Cardiac fibroblast (primary cell): Measurements from ENCODE around the gene NSRP1.

Source experiments
- DNase-seq, 2 donors: peaks; one replicate each; pipeline versions ENCODE4 v3.0.0 to v3.0.0-alpha.2; 2010; ENCODE audit warnings: low read depth in 2 of 2
- H3K4me3 ChIP-seq, 2 donors: replicated peaks in 1 of 2; 1 replicate in 1 of 2; 2 replicates in 1 of 2; pipeline ENCODE4 v1.5.1; 2011; ENCODE audit warnings: low read depth in 2 of 2, low read length in 2 of 2, mild to moderate bottlenecking in 2 of 2, moderate library complexity in 1 of 2
- CTCF ChIP-seq: IDR thresholded peaks from one replicate; pipeline ENCODE4 v1.5.1; 2011; ENCODE audit warnings: low read depth, mild to moderate bottlenecking, low read length, inconsistent platforms

Gene NSRP1

GRCh38 chr17:30101686-30102390 is 14.8 kb upstream of the NSRP1 start:
- peak; percentile 22 to 68 for DNase-seq
- TF ChIP-seq CTCF: no peak
- H3K4me3 ChIP-seq: no peak overlapping the region

DNA sequence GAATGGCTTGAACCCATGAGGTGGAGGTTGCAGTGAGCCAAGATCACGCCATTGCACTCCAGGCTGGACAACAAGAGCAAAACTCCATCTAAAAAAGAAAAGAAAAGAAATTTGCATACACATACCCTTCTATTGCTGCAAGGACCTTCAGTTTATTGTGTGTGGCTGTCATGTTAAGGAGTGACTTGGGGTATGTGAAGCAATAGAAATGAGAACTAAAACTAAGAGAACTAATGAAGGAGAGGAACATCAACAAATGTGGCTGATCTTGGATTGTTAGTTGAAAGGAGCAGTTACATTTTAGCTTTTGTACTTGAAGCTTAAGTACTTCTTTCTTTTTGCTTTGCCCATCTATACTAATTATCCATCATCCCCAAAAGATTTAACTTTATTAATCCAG is 12.7 kb upstream of the NSRP1 start:
- H3K4me3 ChIP-seq: no peak overlapping the region
- no peak for DNase-seq
- TF ChIP-seq CTCF: no peak

DNA sequence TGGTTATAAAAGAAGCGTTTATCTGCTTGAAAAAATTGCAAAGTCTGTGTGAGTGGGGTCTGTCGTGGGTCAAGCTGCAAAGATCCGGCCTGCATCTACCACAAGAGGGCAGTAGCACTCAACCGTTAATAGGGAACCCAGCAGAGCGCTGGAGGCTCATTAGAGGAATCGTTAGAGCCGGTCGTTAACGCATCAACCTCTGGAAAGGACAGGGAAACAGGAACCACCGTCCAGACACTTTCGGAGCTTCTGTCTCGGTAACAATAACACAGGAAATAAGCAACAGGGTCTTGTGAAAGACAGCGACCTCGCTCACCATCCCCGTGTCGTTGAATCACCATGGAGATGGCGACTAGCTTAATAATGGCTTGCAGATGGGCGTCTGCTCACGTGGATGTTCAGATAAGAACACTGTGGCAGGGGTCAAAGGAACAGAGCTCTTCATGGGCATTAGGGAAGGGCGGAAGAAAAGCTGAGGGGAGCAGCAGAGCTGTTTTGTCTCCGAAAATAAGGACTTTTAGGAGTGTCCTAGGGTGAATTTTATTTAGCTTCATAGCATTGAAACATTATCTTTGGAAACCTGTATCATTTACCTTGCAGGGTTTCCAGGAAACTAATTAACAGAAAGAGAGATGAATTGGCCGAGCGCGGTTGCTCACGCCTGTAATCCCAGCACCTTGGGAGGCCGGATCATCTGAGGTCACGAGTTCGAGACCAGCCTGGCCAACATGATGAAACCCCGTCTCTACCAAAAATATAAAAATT is 11.9 kb upstream of the NSRP1 start:
- TF ChIP-seq CTCF: peak; percentile 93
- H3K4me3 ChIP-seq: peak overlapping the region; percentile 45 to 50
- DNase-seq: peak; percentile 85 to 89

- H3K4me3 ChIP-seq: no peak overlapping the region
- no peak for DNase-seq
- TF ChIP-seq CTCF: no peak
These were observed 3.8 kb upstream of the NSRP1 start for GRCh38 chr17:30112794-30113193.

DNA sequence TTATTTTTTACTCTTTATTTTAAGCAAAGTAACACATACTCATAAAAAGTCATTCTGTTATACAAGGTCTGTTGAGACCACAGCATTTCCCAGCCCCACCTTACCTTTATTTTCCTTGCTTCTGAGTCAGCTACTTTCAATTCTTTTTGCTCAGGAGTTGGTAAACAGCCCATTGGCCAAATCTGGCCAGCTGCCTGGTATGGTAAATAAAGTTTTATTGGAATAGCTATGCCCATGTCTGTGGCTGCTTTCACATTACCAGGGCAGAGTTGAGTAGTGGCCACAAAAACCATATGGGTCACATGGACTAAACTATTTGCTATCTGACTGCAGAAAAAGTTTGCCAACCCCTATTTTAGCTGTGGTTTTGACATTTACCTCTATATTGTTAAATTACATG is 3.4 kb upstream of the NSRP1 start:
- TF ChIP-seq CTCF: no peak
- peak in 1 of 2 donors; percentile 33 for DNase-seq
- no peak overlapping the region for H3K4me3 ChIP-seq

DNA sequence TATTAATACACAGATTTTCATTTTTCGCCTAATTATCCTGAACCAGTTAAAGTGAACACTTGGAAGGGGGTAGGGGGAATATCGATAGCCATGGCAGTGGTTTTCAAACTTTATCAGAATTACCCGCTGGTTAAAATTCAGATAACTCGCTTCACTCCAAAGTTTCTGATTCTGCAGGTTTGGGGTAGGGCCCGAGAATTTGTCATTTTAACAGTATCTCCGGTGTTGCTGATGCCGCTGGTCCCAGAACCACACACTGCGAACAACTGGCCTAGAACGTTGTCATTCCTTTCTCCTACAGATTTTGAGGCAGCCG is 313 bp upstream of the NSRP1 start:
- no peak for DNase-seq
- peak overlapping the region; percentile 62 to 66 for H3K4me3 ChIP-seq
- TF ChIP-seq CTCF: no peak
